ENCODE data around the gene IKBKG. TPM values are rescaled to one million over a fixed set of nuclear protein-coding genes. Genes with fewer than 3 reads are reported as not detected.
"Not testable (repeated sequence)": the region's sequence is repeated elsewhere in the genome, so short reads cannot be mapped to it uniquely, and the experiment has no call there.

The IKBKG gene
- total RNA-seq, 2 experiments from 2014 or later: 39.4 to 45.9 TPM

- CTCF ChIA-PET: interaction anchor here (0.8 to 1.4 kb wide), 2 partner anchors 11 to 173 kb away, joined by 3 read pairs; no protein-coding TSS in a partner anchor
- Mint-ChIP-seq H3K27me3 (no peaks in the 10 kb centered on the region), H3K4me1 (ENCODE audit: low read depth) (peaks cover 48% of the 10 kb centered on the region), H3K9me3 (no peaks in the 10 kb centered on the region), H3K27ac (peak within 1 kb of the TSS; percentile 93), H3K4me3 (peak within 1 kb of the TSS; percentile 86), H3K36me3 (peaks cover 17% of the 10 kb centered on the region)
- POLR2A ChIA-PET: interaction anchor here (0.6 kb wide), 1 partner anchor 788 kb away, joined by 3 read pairs; no protein-coding TSS in a partner anchor
- intact Hi-C loops (cut with micrococcal nuclease): no loop called here
- peak; percentile 84 for DNase-seq
Measured at GRCh38 chrX:154546354-154547244, 821 bp upstream of the IKBKG start, which contains the start of gene G6PD. Gene G6PD (minus strand): TSS chrX:154546846. CDS start chrX:154546155, 691 bp downstream.

GRCh38 chrX:154548028-154548316, 552 bp downstream of the IKBKG start:
- POLR2A ChIA-PET: no interaction called here
- Mint-ChIP-seq H3K27me3 (no peaks in the 10 kb centered on the region), H3K27ac (peak overlapping the region; percentile 93), H3K4me3 (peak overlapping the region; percentile 86), H3K9me3 (no peaks in the 10 kb centered on the region), H3K4me1 (ENCODE audit: low read depth) (peaks cover 43% of the 10 kb centered on the region), H3K36me3 (peaks cover 18% of the 10 kb centered on the region)
- CTCF ChIA-PET: no interaction called here
- intact Hi-C loops (cut with micrococcal nuclease): no loop called here
- no peak for DNase-seq

- intact Hi-C loops (cut with micrococcal nuclease): no loop called here
- ChIA-PET POLR2A (no interaction called here), CTCF (no interaction called here)
- no peak for DNase-seq
- peaks cover 15% of the 10 kb centered on the region for H3K36me3 Mint-ChIP-seq
- H3K4me1 Mint-ChIP-seq (ENCODE audit: low read depth): peaks cover 39% of the 10 kb centered on the region
- no peaks in the 10 kb centered on the region for H3K27me3 Mint-ChIP-seq
- no peaks in the 10 kb centered on the region for H3K9me3 Mint-ChIP-seq
- H3K4me3 Mint-ChIP-seq: peak overlapping the region; percentile 45
- peak overlapping the region; percentile 64 for H3K27ac Mint-ChIP-seq
Measured at GRCh38 chrX:154549766-154550165, 2.3 kb downstream of the IKBKG start.

GRCh38 chrX:154552112-154552806, 4.8 kb downstream of the IKBKG start:
- H3K9me3 Mint-ChIP-seq; H3K36me3 Mint-ChIP-seq; POLR2A ChIA-PET; H3K27me3 Mint-ChIP-seq; CTCF ChIA-PET; H3K4me3 Mint-ChIP-seq; intact Hi-C loops (cut with micrococcal nuclease); DNase-seq: not testable (repeated sequence)
- Mint-ChIP-seq H3K27ac (peak overlapping the region; percentile 45), H3K4me1 (ENCODE audit: low read depth) (peaks cover 24% of the 10 kb centered on the region)

GRCh38 chrX:154558060-154558690, 10.8 kb downstream of the IKBKG start:
- H3K36me3 Mint-ChIP-seq; H3K4me3 Mint-ChIP-seq; intact Hi-C loops (cut with micrococcal nuclease); CTCF ChIA-PET; H3K27ac Mint-ChIP-seq; H3K4me1 Mint-ChIP-seq (ENCODE audit: low read depth); H3K9me3 Mint-ChIP-seq; DNase-seq; H3K27me3 Mint-ChIP-seq; POLR2A ChIA-PET: not testable (repeated sequence)

- DNase-seq; POLR2A ChIA-PET; intact Hi-C loops (cut with micrococcal nuclease); H3K9me3 Mint-ChIP-seq; H3K27ac Mint-ChIP-seq; CTCF ChIA-PET; H3K4me1 Mint-ChIP-seq (ENCODE audit: low read depth); H3K4me3 Mint-ChIP-seq; H3K36me3 Mint-ChIP-seq; H3K27me3 Mint-ChIP-seq: not testable (repeated sequence)
Measured at GRCh38 chrX:154558896-154559295, 11.5 kb downstream of the IKBKG start.

GRCh38 chrX:154560326-154560725, 12.9 kb downstream of the IKBKG start:
- H3K36me3 Mint-ChIP-seq; CTCF ChIA-PET; H3K4me1 Mint-ChIP-seq (ENCODE audit: low read depth); POLR2A ChIA-PET; H3K9me3 Mint-ChIP-seq; intact Hi-C loops (cut with micrococcal nuclease); H3K27ac Mint-ChIP-seq; H3K27me3 Mint-ChIP-seq; H3K4me3 Mint-ChIP-seq; DNase-seq: not testable (repeated sequence)

GRCh38 chrX:154562295-154562694, 14.9 kb downstream of the IKBKG start:
- H3K27me3 Mint-ChIP-seq; H3K4me3 Mint-ChIP-seq; intact Hi-C loops (cut with micrococcal nuclease); H3K27ac Mint-ChIP-seq; CTCF ChIA-PET; POLR2A ChIA-PET; H3K4me1 Mint-ChIP-seq (ENCODE audit: low read depth); DNase-seq; H3K36me3 Mint-ChIP-seq; H3K9me3 Mint-ChIP-seq: not testable (repeated sequence)

- intact Hi-C loops (cut with micrococcal nuclease); H3K4me1 Mint-ChIP-seq (ENCODE audit: low read depth); H3K27ac Mint-ChIP-seq; H3K4me3 Mint-ChIP-seq; H3K9me3 Mint-ChIP-seq; DNase-seq; H3K36me3 Mint-ChIP-seq; POLR2A ChIA-PET; CTCF ChIA-PET; H3K27me3 Mint-ChIP-seq: not testable (repeated sequence)
Measured at GRCh38 chrX:154570361-154570760, 22.9 kb downstream of the IKBKG start.

- H3K4me1 Mint-ChIP-seq (ENCODE audit: low read depth); intact Hi-C loops (cut with micrococcal nuclease); H3K27me3 Mint-ChIP-seq; DNase-seq; CTCF ChIA-PET; H3K4me3 Mint-ChIP-seq; H3K36me3 Mint-ChIP-seq; POLR2A ChIA-PET; H3K27ac Mint-ChIP-seq; H3K9me3 Mint-ChIP-seq: not testable (repeated sequence)
Measured at GRCh38 chrX:154573061-154573460, 25.6 kb downstream of the IKBKG start.

- DNase-seq; H3K4me1 Mint-ChIP-seq (ENCODE audit: low read depth): not testable (repeated sequence)
Measured at GRCh38 chrX:154575076-154575475, 27.7 kb downstream of the IKBKG start.

GRCh38 chrX:154582994-154583393, 35.6 kb downstream of the IKBKG start:
- DNase-seq; H3K4me3 Mint-ChIP-seq; POLR2A ChIA-PET; H3K27me3 Mint-ChIP-seq; H3K9me3 Mint-ChIP-seq; intact Hi-C loops (cut with micrococcal nuclease); H3K4me1 Mint-ChIP-seq (ENCODE audit: low read depth); CTCF ChIA-PET; H3K36me3 Mint-ChIP-seq; H3K27ac Mint-ChIP-seq: not testable (repeated sequence)

More at GRCh38 chrX:154575076-154575475, 27.7 kb downstream of the IKBKG start:
- H3K9me3 Mint-ChIP-seq; POLR2A ChIA-PET; intact Hi-C loops (cut with micrococcal nuclease); H3K27ac Mint-ChIP-seq; CTCF ChIA-PET; H3K4me3 Mint-ChIP-seq; H3K36me3 Mint-ChIP-seq; H3K27me3 Mint-ChIP-seq: not testable (repeated sequence)

Measured in activated CD4-positive, alpha-beta memory T cell treated with anti-CD3 and anti-CD28 coated beads for 36 hours (primary cell).